ENCODE data around the gene OGFOD3.
"Not testable (repeated sequence)": the region's sequence is repeated elsewhere in the genome, so short reads cannot be mapped to it uniquely, and the experiment has no call there.

The OGFOD3 gene

GRCh38 chr17:82386881-82387704, 31.3 kb downstream of the OGFOD3 start:
- H3K9ac ChIP-seq (ENCODE audit: low read length), result no peak overlapping the region
- peaks cover 36% of the 10 kb centered on the region for H3K27me3 ChIP-seq (ENCODE audit: control insufficient read depth, insufficient read depth, low read length)
- no peaks in the 10 kb centered on the region for H3K9me3 ChIP-seq (ENCODE audit: control insufficient read depth, low read length)
- no peak overlapping the region for H3K4me3 ChIP-seq (ENCODE audit: low read length)
- H3K36me3 ChIP-seq (ENCODE audit: control insufficient read depth, insufficient read depth, low read length), result no peaks in the 10 kb centered on the region
- H3K4me1 ChIP-seq (ENCODE audit: control insufficient read depth, insufficient read depth, low read length), result peaks cover 10% of the 10 kb centered on the region

- Histone ChIP-seq H3K4me3 (ENCODE audit: low read length) (no peak overlapping the region), H3K9me3 (ENCODE audit: control insufficient read depth, low read length) (no peaks in the 10 kb centered on the region), H3K27me3 (ENCODE audit: control insufficient read depth, insufficient read depth, low read length) (peaks cover 36% of the 10 kb centered on the region)
Measured at GRCh38 chr17:82386255-82386831, 32.0 kb downstream of the OGFOD3 start.

GRCh38 chr17:82385559-82386254, 32.7 kb downstream of the OGFOD3 start:
- H3K9ac ChIP-seq (ENCODE audit: low read length), result no peak overlapping the region
- peaks cover 36% of the 10 kb centered on the region for H3K27me3 ChIP-seq (ENCODE audit: control insufficient read depth, insufficient read depth, low read length)
- no peaks in the 10 kb centered on the region for H3K9me3 ChIP-seq (ENCODE audit: control insufficient read depth, low read length)
- H3K36me3 ChIP-seq (ENCODE audit: control insufficient read depth, insufficient read depth, low read length), result no peaks in the 10 kb centered on the region
- peaks cover 10% of the 10 kb centered on the region for H3K4me1 ChIP-seq (ENCODE audit: control insufficient read depth, insufficient read depth, low read length)
- H3K4me3 ChIP-seq (ENCODE audit: low read length), result no peak overlapping the region

More at GRCh38 chr17:82386255-82386831, 32.0 kb downstream of the OGFOD3 start:
- Histone ChIP-seq H3K4me1 (ENCODE audit: control insufficient read depth, insufficient read depth, low read length) (peaks cover 10% of the 10 kb centered on the region), H3K9ac (ENCODE audit: low read length) (no peak overlapping the region), H3K36me3 (ENCODE audit: control insufficient read depth, insufficient read depth, low read length) (no peaks in the 10 kb centered on the region)

- Histone ChIP-seq H3K4me1 (ENCODE audit: control insufficient read depth, insufficient read depth, low read length) (peaks cover 10% of the 10 kb centered on the region), H3K36me3 (ENCODE audit: control insufficient read depth, insufficient read depth, low read length) (no peaks in the 10 kb centered on the region), H3K27me3 (ENCODE audit: control insufficient read depth, insufficient read depth, low read length) (peaks cover 38% of the 10 kb centered on the region), H3K4me3 (ENCODE audit: low read length) (no peak overlapping the region), H3K9me3 (ENCODE audit: control insufficient read depth, low read length) (no peaks in the 10 kb centered on the region), H3K9ac (ENCODE audit: low read length) (no peak overlapping the region)
Measured at GRCh38 chr17:82384730-82385481, 33.5 kb downstream of the OGFOD3 start.

- Histone ChIP-seq H3K36me3 (ENCODE audit: control insufficient read depth, insufficient read depth, low read length) (no peaks in the 10 kb centered on the region), H3K9ac (ENCODE audit: low read length) (no peak overlapping the region)
Measured at GRCh38 chr17:82384051-82384729, 34.2 kb downstream of the OGFOD3 start.

GRCh38 chr17:82383411-82383810, 35.0 kb downstream of the OGFOD3 start:
- Histone ChIP-seq H3K4me3 (ENCODE audit: low read length) (no peak overlapping the region), H3K4me1 (ENCODE audit: control insufficient read depth, insufficient read depth, low read length) (peaks cover 10% of the 10 kb centered on the region), H3K9me3 (ENCODE audit: control insufficient read depth, low read length) (no peaks in the 10 kb centered on the region), H3K36me3 (ENCODE audit: control insufficient read depth, insufficient read depth, low read length) (no peaks in the 10 kb centered on the region), H3K9ac (ENCODE audit: low read length) (no peak overlapping the region), H3K27me3 (ENCODE audit: control insufficient read depth, insufficient read depth, low read length) (peaks cover 50% of the 10 kb centered on the region)

More at GRCh38 chr17:82384051-82384729, 34.2 kb downstream of the OGFOD3 start:
- H3K27me3 ChIP-seq (ENCODE audit: control insufficient read depth, insufficient read depth, low read length), result peaks cover 44% of the 10 kb centered on the region
- H3K4me3 ChIP-seq (ENCODE audit: low read length), result no peak overlapping the region
- H3K9me3 ChIP-seq (ENCODE audit: control insufficient read depth, low read length), result no peaks in the 10 kb centered on the region
- H3K4me1 ChIP-seq (ENCODE audit: control insufficient read depth, insufficient read depth, low read length), result peaks cover 10% of the 10 kb centered on the region

- Histone ChIP-seq H3K9ac (ENCODE audit: low read length) (no peak overlapping the region), H3K27me3 (ENCODE audit: control insufficient read depth, insufficient read depth, low read length) (peaks cover 50% of the 10 kb centered on the region)
Measured at GRCh38 chr17:82382933-82383255, 35.5 kb downstream of the OGFOD3 start.

GRCh38 chr17:82382220-82382932, 36.0 kb downstream of the OGFOD3 start:
- H3K36me3 ChIP-seq (ENCODE audit: control insufficient read depth, insufficient read depth, low read length); H3K4me3 ChIP-seq (ENCODE audit: low read length); H3K9me3 ChIP-seq (ENCODE audit: control insufficient read depth, low read length); H3K9ac ChIP-seq (ENCODE audit: low read length): not testable (repeated sequence)
- Histone ChIP-seq H3K27me3 (ENCODE audit: control insufficient read depth, insufficient read depth, low read length) (peaks cover 45% of the 10 kb centered on the region), H3K4me1 (ENCODE audit: control insufficient read depth, insufficient read depth, low read length) (peaks cover 10% of the 10 kb centered on the region)

More at GRCh38 chr17:82382933-82383255, 35.5 kb downstream of the OGFOD3 start:
- no peaks in the 10 kb centered on the region for H3K9me3 ChIP-seq (ENCODE audit: control insufficient read depth, low read length)
- no peaks in the 10 kb centered on the region for H3K36me3 ChIP-seq (ENCODE audit: control insufficient read depth, insufficient read depth, low read length)
- H3K4me3 ChIP-seq (ENCODE audit: low read length), result no peak overlapping the region
- peaks cover 10% of the 10 kb centered on the region for H3K4me1 ChIP-seq (ENCODE audit: control insufficient read depth, insufficient read depth, low read length)

- H3K36me3 ChIP-seq (ENCODE audit: control insufficient read depth, insufficient read depth, low read length); H3K9me3 ChIP-seq (ENCODE audit: control insufficient read depth, low read length); H3K4me3 ChIP-seq (ENCODE audit: low read length); H3K9ac ChIP-seq (ENCODE audit: low read length): not testable (repeated sequence)
- peaks cover 38% of the 10 kb centered on the region for H3K27me3 ChIP-seq (ENCODE audit: control insufficient read depth, insufficient read depth, low read length)
- peaks cover 10% of the 10 kb centered on the region for H3K4me1 ChIP-seq (ENCODE audit: control insufficient read depth, insufficient read depth, low read length)
Measured at GRCh38 chr17:82381703-82382009, 36.7 kb downstream of the OGFOD3 start.

GRCh38 chr17:82380860-82381702, 37.3 kb downstream of the OGFOD3 start:
- Histone ChIP-seq H3K27me3 (ENCODE audit: control insufficient read depth, insufficient read depth, low read length) (peaks cover 38% of the 10 kb centered on the region), H3K9ac (ENCODE audit: low read length) (no peak overlapping the region)

More at GRCh38 chr17:82380860-82381702, 37.3 kb downstream of the OGFOD3 start:
- Histone ChIP-seq H3K4me1 (ENCODE audit: control insufficient read depth, insufficient read depth, low read length) (peaks cover 10% of the 10 kb centered on the region), H3K9me3 (ENCODE audit: control insufficient read depth, low read length) (no peaks in the 10 kb centered on the region), H3K36me3 (ENCODE audit: control insufficient read depth, insufficient read depth, low read length) (no peaks in the 10 kb centered on the region), H3K4me3 (ENCODE audit: low read length) (no peak overlapping the region)
